SK-N-SH (cell line): ENCODE data around the gene RPS6KA2. TPM values are rescaled to one million over a fixed set of nuclear protein-coding genes. Genes with fewer than 3 reads are reported as not detected.

Experiments
- CTCF ChIA-PET: fragments of 300-600, 350-600 bp; formaldehyde crosslinking; extraction: SDS; loops from one replicate; lab custom pipeline; 2021; lab: Yijun Ruan, JAX
- POLR2A ChIA-PET: fragments of 350-600 bp; sonication (Branson Sonifier 250); formaldehyde crosslinking; extraction: SDS; loops from one replicate; lab custom pipeline; 2020; ENCODE audit warnings: antibody characterized with exemption, inconsistent platforms; lab: Yijun Ruan, JAX
- DNase-seq: peaks from one replicate; pipeline ENCODE4 v3.0.0; 2012
- H2AFZ ChIP-seq: fragments of 200-600 bp; sonication (generic); 2 replicates; pipeline ENCODE4 v1.8.1; 2016; ENCODE audit warnings: antibody characterized with exemption, mild to moderate bottlenecking, low read depth
- H3F3A ChIP-seq: fragments of 200-600 bp; sonication (generic); replicated peaks from 2 replicates; pipeline ENCODE3; 2016; ENCODE audit warnings: antibody characterized with exemption, mild to moderate bottlenecking; ENCODE audit not compliant: insufficient read depth
- H3K27ac ChIP-seq, 2 experiments: fragments of 200-500 bp in 1 of 2; fragments of 200-600 bp in 1 of 2; sonication (Bioruptor generic) in 1 of 2; sonication (generic), shearing (Covaris generic) in 1 of 2; 2 replicates each; pipeline versions ENCODE4 v1.5.1 to v1.6.1; 2014 to 2016; ENCODE audit warnings: low read depth in 2 of 2, inconsistent platforms in 1 of 2, low read length in 1 of 2, mild to moderate bottlenecking in 1 of 2, mixed read lengths in 1 of 2
- H3K27me3 ChIP-seq: fragments of 200-600 bp; sonication (generic), shearing (Covaris generic); 2 replicates; pipeline ENCODE4 v1.6.1; 2016; ENCODE audit warnings: mixed run types; ENCODE audit not compliant: insufficient read depth
- H3K36me3 ChIP-seq, 2 experiments: fragments of 200-500 bp in 1 of 2; fragments of 200-600 bp in 1 of 2; sonication (Bioruptor generic) in 1 of 2; sonication (generic) in 1 of 2; replicated peaks in 1 of 2; 2 replicates each; pipeline versions ENCODE3 to v1.5.1; 2014 to 2016; ENCODE audit warnings: low read length in 1 of 2, mild to moderate bottlenecking in 1 of 2; ENCODE audit not compliant: insufficient read depth in 2 of 2, control insufficient read depth in 1 of 2
- H3K4me1 ChIP-seq, 2 experiments: fragments of 200-500 bp in 1 of 2; fragments of 200-600 bp in 1 of 2; sonication (Bioruptor generic) in 1 of 2; sonication (generic), shearing (Covaris generic) in 1 of 2; 2 replicates each; pipeline versions ENCODE4 v1.5.1 to v1.6.1; 2014 to 2016; ENCODE audit warnings: low read depth in 1 of 2, low read length in 1 of 2, mixed run types in 1 of 2; ENCODE audit not compliant: insufficient read depth in 2 of 2, control insufficient read depth in 1 of 2
- H3K4me2 ChIP-seq: fragments of 200-600 bp; sonication (generic), shearing (Covaris generic); 2 replicates; pipeline ENCODE4 v1.6.1; 2017; ENCODE audit warnings: mixed run types
- H3K4me3 ChIP-seq, 2 experiments: fragments of 200-500 bp in 1 of 2; fragments of 200-600 bp in 1 of 2; sonication (Bioruptor generic) in 1 of 2; sonication (generic), shearing (Covaris generic) in 1 of 2; 2 replicates each; pipeline versions ENCODE4 v1.5.1 to v1.8.1; 2014 to 2016; ENCODE audit warnings: low read depth in 2 of 2, inconsistent platforms in 1 of 2, low read length in 1 of 2, mild to moderate bottlenecking in 1 of 2, mixed read lengths in 1 of 2, moderate library complexity in 1 of 2
- H3K79me2 ChIP-seq: fragments of 200-600 bp; sonication (generic); 2 replicates; pipeline ENCODE4 v1.8.1; 2017; ENCODE audit warnings: mild to moderate bottlenecking; ENCODE audit not compliant: insufficient read depth
- H3K9ac ChIP-seq: fragments of 200-600 bp; sonication (generic); 2 replicates; pipeline ENCODE4 v1.6.1; 2017; ENCODE audit warnings: mixed run types
- H3K9me2 ChIP-seq: fragments of 200-600 bp; sonication (generic); 2 replicates; pipeline ENCODE4 v1.6.1; 2017; ENCODE audit warnings: mixed run types
- H3K9me3 ChIP-seq: fragments of 200-600 bp; sonication (generic); 2 replicates; pipeline ENCODE4 v1.6.1; 2017; ENCODE audit warnings: mixed run types, mild to moderate bottlenecking, moderate library complexity
- H4K20me1 ChIP-seq: fragments of 200-600 bp; sonication (generic); 2 replicates; pipeline ENCODE4 v1.6.1; 2017; ENCODE audit warnings: mild to moderate bottlenecking, mixed run types; ENCODE audit not compliant: insufficient read depth
- EZH2phosphoT487 ChIP-seq: fragments of 200-600 bp; sonication (generic); IDR thresholded peaks from 2 replicates; pipeline ENCODE4 v1.6.1; 2017; ENCODE audit warnings: low read depth, mixed run types, mild to moderate bottlenecking, antibody characterized with exemption, moderate library complexity, borderline replicate concordance
- IRF3 ChIP-seq: fragments of 150-350 bp; IDR thresholded peaks from 2 replicates; pipeline ENCODE4 v1.6.1; 2016; ENCODE audit warnings: mild to moderate bottlenecking, low read depth, low read length
- POLR2AphosphoS5 ChIP-seq: IDR thresholded peaks from 2 replicates; pipeline ENCODE4 v1.6.1; 2012; ENCODE audit warnings: low read depth, low read length
- RCOR1 ChIP-seq: fragments of 150-350 bp; IDR thresholded peaks from 2 replicates; pipeline ENCODE4 v1.6.1; 2017; ENCODE audit warnings: antibody characterized with exemption, low read length
- TCF12 ChIP-seq: IDR thresholded peaks from 2 replicates; pipeline ENCODE4 v1.4.0; 2012
- USF1 ChIP-seq: IDR thresholded peaks from 2 replicates; pipeline ENCODE4 v1.4.0; 2012; ENCODE audit warnings: low read depth, borderline replicate concordance
- ZBTB33 ChIP-seq: IDR thresholded peaks from 2 replicates; pipeline ENCODE4 v1.4.0; 2012; ENCODE audit warnings: low read depth, borderline replicate concordance
- WGBS: methylation state at CpG from one replicate; pipeline ENCODE4 v1.1.6; 2017; ENCODE audit warnings: low lambda C conversion rate; 5-methylcytosine and 5-hydroxymethylcytosine counted together
- polyA plus RNA-seq, 3 experiments: library from polyadenylated mRNA; depleted of rRNA; stranded (reverse); fragments of >200 nt; gene quantifications; 2 replicates each; pipeline ENCODE4 v1.2.3, GENCODE V29; 2012

RPS6KA2 gene
- polyA plus RNA-seq, 1 of the 3 experiments (the other 2 are of a cell fraction): 59.5 TPM

- ChIA-PET POLR2A (no interaction called here), CTCF (no interaction called here)
- no peak for DNase-seq
- Histone ChIP-seq H3F3A (no peaks in the 10 kb centered on the region), H3K4me2 (no peak overlapping the region), H3K4me3 (no peak overlapping the region), H3K27ac (no peak overlapping the region), H3K9me2 (no peaks in the 10 kb centered on the region), H3K79me2 (peaks cover 64% of the 10 kb centered on the region; the same call in 1 of the 2 replicates), H3K4me1 (peaks cover 12 to 14% of the 10 kb centered on the region in 2 experiments; a peak in 3 of 4 replicates), H2AFZ (no peak overlapping the region), H3K9ac (no peak overlapping the region), H3K36me3 (peaks cover 11 to 15% of the 10 kb centered on the region in 2 experiments), H3K9me3 (no peaks in the 10 kb centered on the region), H3K27me3 (no peaks in the 10 kb centered on the region), H4K20me1 (0 out of 2 replicates have a peak, but pooled peaks cover 2% of the 10 kb centered on the region)
- 93% methylated on average over 9 of the region's 11 CpGs for WGBS
- TF ChIP-seq RCOR1 (no peak), ZBTB33 (no peak)
Observed at GRCh38 chr6:166581091-166581511, 46.0 kb downstream of the RPS6KA2 start.

- Histone ChIP-seq H3K4me1 (peaks cover 12 to 14% of the 10 kb centered on the region in 2 experiments; a peak in 3 of 4 replicates), H3K27ac (no peak overlapping the region; a peak in 1 of 4 replicates), H3K27me3 (no peaks in the 10 kb centered on the region), H3K9me3 (no peaks in the 10 kb centered on the region), H3K9me2 (no peaks in the 10 kb centered on the region), H3K4me3 (no peak overlapping the region), H3K9ac (no peak overlapping the region), H3F3A (no peaks in the 10 kb centered on the region), H3K36me3 (peaks cover 11 to 15% of the 10 kb centered on the region in 2 experiments), H3K79me2 (peaks cover 68% of the 10 kb centered on the region; the same call in 1 of the 2 replicates), H2AFZ (no peak overlapping the region), H3K4me2 (no peak overlapping the region), H4K20me1 (0 out of 2 replicates have a peak, but pooled peaks cover 2% of the 10 kb centered on the region)
- CTCF ChIA-PET: no interaction called here
- 90% methylated on average over 16 of the region's 17 CpGs for WGBS
- TF ChIP-seq TCF12 (no peak), POLR2AphosphoS5 (no peak), ZBTB33 (no peak), EZH2phosphoT487 (no peak), USF1 (no peak), IRF3 (no peak)
- no peak for DNase-seq
- POLR2A ChIA-PET: no interaction called here
Observed at GRCh38 chr6:166580076-166581050, 46.7 kb downstream of the RPS6KA2 start.
